Measurements from ENCODE around the gene ZNF407.

The ZNF407 gene

GRCh38 chr18:75010278-75010677 lies 412.6 kb downstream of the ZNF407 start:
- no peak overlapping the region for H3K4me2 ChIP-seq (ENCODE audit: insufficient read depth, low read length)
- ATAC-seq (ENCODE audit: insufficient read depth, low read depth) = no peak
- TF ChIP-seq CTCF (IDR thresholded peaks at IDR 0.05; ENCODE audit: borderline replicate concordance, extremely low read depth, low read length, poor library complexity, severe bottlenecking) (no peak), EZH2 (IDR thresholded peaks at IDR 0.05; ENCODE audit: borderline replicate concordance, low read depth, low read length, severe bottlenecking) (no peak)

GRCh38 chr18:75010689-75011088 lies 413.0 kb downstream of the ZNF407 start:
- Histone ChIP-seq H3K79me2 (ENCODE audit: insufficient read depth, low read length) (no peaks in the 10 kb centered on the region), H3K27me3 (ENCODE audit: insufficient read depth, low read length, poor library complexity) (no peaks in the 10 kb centered on the region), H3K4me3 (ENCODE audit: low read depth in 1 of 2, low read length in 2 of 2) (no peak overlapping the region), H3K4me1 (ENCODE audit: insufficient read depth, low read length) (no peaks in the 10 kb centered on the region), H4K20me1 (ENCODE audit: insufficient read depth, low read length) (no peaks in the 10 kb centered on the region), H3K9ac (ENCODE audit: low read depth, low read length) (no peak overlapping the region), H3K36me3 (ENCODE audit: insufficient read depth, low read length) (no peaks in the 10 kb centered on the region), H3K27ac (ENCODE audit: low read length) (no peak overlapping the region), H3K4me2 (ENCODE audit: insufficient read depth, low read length) (no peak overlapping the region), H2AFZ (ENCODE audit: low read depth, low read length) (no peak overlapping the region), H3K9me3 (ENCODE audit: insufficient read depth, low read length, severe bottlenecking) (no peaks in the 10 kb centered on the region)
- TF ChIP-seq CTCF (IDR thresholded peaks at IDR 0.05; ENCODE audit: borderline replicate concordance, extremely low read depth, low read length, poor library complexity, severe bottlenecking) (no peak), EZH2 (IDR thresholded peaks at IDR 0.05; ENCODE audit: borderline replicate concordance, low read depth, low read length, severe bottlenecking) (no peak)
- ATAC-seq (ENCODE audit: insufficient read depth, low read depth) (no peak), DNase-seq (no peak)

More at GRCh38 chr18:75010278-75010677, 412.6 kb downstream of the ZNF407 start:
- Histone ChIP-seq H3K4me3 (ENCODE audit: low read depth in 1 of 2, low read length in 2 of 2) (no peak overlapping the region), H3K27me3 (ENCODE audit: insufficient read depth, low read length, poor library complexity) (no peaks in the 10 kb centered on the region), H2AFZ (ENCODE audit: low read depth, low read length) (no peak overlapping the region), H3K27ac (ENCODE audit: low read length) (no peak overlapping the region), H3K36me3 (ENCODE audit: insufficient read depth, low read length) (no peaks in the 10 kb centered on the region), H4K20me1 (ENCODE audit: insufficient read depth, low read length) (no peaks in the 10 kb centered on the region), H3K4me1 (ENCODE audit: insufficient read depth, low read length) (no peaks in the 10 kb centered on the region), H3K79me2 (ENCODE audit: insufficient read depth, low read length) (no peaks in the 10 kb centered on the region), H3K9ac (ENCODE audit: low read depth, low read length) (no peak overlapping the region), H3K9me3 (ENCODE audit: insufficient read depth, low read length, severe bottlenecking) (no peaks in the 10 kb centered on the region)
- no peak for DNase-seq

- no peak overlapping the region for H2AFZ ChIP-seq (ENCODE audit: low read depth, low read length)
- no peak for ATAC-seq (ENCODE audit: insufficient read depth, low read depth)
- TF ChIP-seq CTCF (IDR thresholded peaks at IDR 0.05; ENCODE audit: borderline replicate concordance, extremely low read depth, low read length, poor library complexity, severe bottlenecking) (no peak), EZH2 (IDR thresholded peaks at IDR 0.05; ENCODE audit: borderline replicate concordance, low read depth, low read length, severe bottlenecking) (no peak)
- no peak overlapping the region for H3K4me2 ChIP-seq (ENCODE audit: insufficient read depth, low read length)
- H3K4me1 ChIP-seq (ENCODE audit: insufficient read depth, low read length) = no peaks in the 10 kb centered on the region
- H3K36me3 ChIP-seq (ENCODE audit: insufficient read depth, low read length) = no peaks in the 10 kb centered on the region
- H3K27ac ChIP-seq (ENCODE audit: low read length) = no peak overlapping the region
- H3K4me3 ChIP-seq (ENCODE audit: low read depth in 1 of 2, low read length in 2 of 2) = no peak overlapping the region
- H3K79me2 ChIP-seq (ENCODE audit: insufficient read depth, low read length) = no peaks in the 10 kb centered on the region
- H3K9ac ChIP-seq (ENCODE audit: low read depth, low read length) = no peak overlapping the region
- no peaks in the 10 kb centered on the region for H3K9me3 ChIP-seq (ENCODE audit: insufficient read depth, low read length, severe bottlenecking)
- DNase-seq = no peak
- no peaks in the 10 kb centered on the region for H3K27me3 ChIP-seq (ENCODE audit: insufficient read depth, low read length, poor library complexity)
- H4K20me1 ChIP-seq (ENCODE audit: insufficient read depth, low read length) = no peaks in the 10 kb centered on the region
Observed at GRCh38 chr18:75016025-75016717, 418.5 kb downstream of the ZNF407 start.

Measured in DND-41 (cell line).